K562 (cell line): ENCODE data around the gene FUBP3. TPM values are rescaled to one million over a fixed set of nuclear protein-coding genes. Genes with fewer than 3 reads are reported as not detected.

Experiments
- KLF1 ChIP-seq: fragments of 450-650 bp; IDR thresholded peaks from 2 replicates; pipeline ENCODE4 v1.6.1; 2016; ENCODE audit warnings: missing genetic modification characterization, missing compliant biosample characterization
- NR0B1 ChIP-seq: fragments of 450-650 bp; IDR thresholded peaks from one replicate; pipeline ENCODE4 v1.6.1; 2018; ENCODE audit warnings: mild to moderate bottlenecking, moderate library complexity; ENCODE audit not compliant: partially characterized antibody
- RBM22 ChIP-seq: fragments of 200-400 bp; formaldehyde crosslinking; IDR thresholded peaks from 2 replicates; pipeline ENCODE4 v1.6.1; 2018; ENCODE audit warnings: low read length, low read depth; ENCODE audit not compliant: poor library complexity, severe bottlenecking
- ZBTB40 ChIP-seq, 2 experiments: fragments of 450-650 bp in 1 of 2; sonication (generic) in 1 of 2; formaldehyde crosslinking in 1 of 2; IDR thresholded peaks; 2 replicates each; pipeline versions ENCODE4 v1.7.1 to v1.9.0; 2016 to 2022; ENCODE audit warnings: inconsistent platforms in 1 of 2, mild to moderate bottlenecking in 1 of 2, missing genetic modification reagents in 1 of 2
- ZFX ChIP-seq: sonication (generic); formaldehyde crosslinking; IDR thresholded peaks from 2 replicates; pipeline ENCODE4 v1.8.0; 2022; ENCODE audit warnings: mild to moderate bottlenecking, missing genetic modification reagents, moderate library complexity
- ZNF584 ChIP-seq: fragments of 200-800 bp; sonication (Bioruptor generic); IDR thresholded peaks from 2 replicates; pipeline ENCODE4 v1.6.1; 2016; ENCODE audit warnings: low read depth, mild to moderate bottlenecking, missing genetic modification characterization, missing compliant biosample characterization
- polyA plus RNA-seq, 8 experiments: library from polyadenylated mRNA; depleted of rRNA in 4 of 8; stranded (reverse) in 5 of 8; unstranded in 3 of 8; fragments of >200 nt; fragmentation: Nextera tagmentation in 2 of 8; fragmentation: Illumina TruSeq in 1 of 8; extraction: Ambion mirVana in 2 of 8; extraction: Trizol in 1 of 8; gene quantifications; 2 replicates each; pipeline versions ENCODE4 v1.2.1 to v1.2.3, GENCODE V29; 2011 to 2014; ENCODE audit warnings: inconsistent platforms in 1 of 8, missing spikeins in 1 of 8
- total RNA-seq, 7 experiments: library from RNA; depleted of rRNA in 6 of 7; stranded (reverse); fragments of >200 nt in 6 of 7; fragmentation: Illumina TruSeq in 2 of 7; extraction: Trizol in 2 of 7; gene quantifications; 2 replicates each; pipeline versions ENCODE4 v1.2.1 to v1.2.3, GENCODE V29; 2011 to 2021; ENCODE audit warnings: low replicate concordance in 1 of 7
- TF ChIP-seq, protein P1 (sequence below): sonication (generic); formaldehyde crosslinking; IDR thresholded peaks from 2 replicates; pipeline ENCODE4 v1.8.1; 2023; ENCODE audit warnings: mild to moderate bottlenecking, missing genetic modification reagents
- TF ChIP-seq, protein P2 (sequence below): IDR thresholded peaks from 2 replicates; pipeline ENCODE4 v1.6.1; 2011; ENCODE audit warnings: borderline replicate concordance, low read depth, mild to moderate bottlenecking, moderate library complexity, low read length; ENCODE audit not compliant: insufficient read depth, poor library complexity, severe bottlenecking

FUBP3 gene
- total and polyA plus RNA-seq, 9 of the 15 experiments (the other 6 are each of a cell fraction or from before 2014, with no cell fraction given) = 3.0 to 64.0 (median 48.1) TPM

GRCh38 chr9:130578865-130579737 is at the start of gene FUBP3 (continued):
- TF ChIP-seq ZBTB40 (IDR thresholded peaks at IDR 0.05) (peak; percentile 98), ZBTB40 (CRISPR knock-in tag; IDR thresholded peaks at IDR 0.05) (no peak), ZNF584 (CRISPR knock-in tag) (no peak), ZFX (CRISPR knock-in tag) (peak; percentile 74; the same call in 1 of the 2 replicates), KLF1 (no peak), RBM22 (peak; percentile 40), NR0B1 (no peak)
- TF ChIP-seq, protein P1, sequence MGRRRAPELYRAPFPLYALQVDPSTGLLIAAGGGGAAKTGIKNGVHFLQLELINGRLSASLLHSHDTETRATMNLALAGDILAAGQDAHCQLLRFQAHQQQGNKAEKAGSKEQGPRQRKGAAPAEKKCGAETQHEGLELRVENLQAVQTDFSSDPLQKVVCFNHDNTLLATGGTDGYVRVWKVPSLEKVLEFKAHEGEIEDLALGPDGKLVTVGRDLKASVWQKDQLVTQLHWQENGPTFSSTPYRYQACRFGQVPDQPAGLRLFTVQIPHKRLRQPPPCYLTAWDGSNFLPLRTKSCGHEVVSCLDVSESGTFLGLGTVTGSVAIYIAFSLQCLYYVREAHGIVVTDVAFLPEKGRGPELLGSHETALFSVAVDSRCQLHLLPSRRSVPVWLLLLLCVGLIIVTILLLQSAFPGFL (CRISPR knock-in tag) = no peak
- TF ChIP-seq, protein P2, sequence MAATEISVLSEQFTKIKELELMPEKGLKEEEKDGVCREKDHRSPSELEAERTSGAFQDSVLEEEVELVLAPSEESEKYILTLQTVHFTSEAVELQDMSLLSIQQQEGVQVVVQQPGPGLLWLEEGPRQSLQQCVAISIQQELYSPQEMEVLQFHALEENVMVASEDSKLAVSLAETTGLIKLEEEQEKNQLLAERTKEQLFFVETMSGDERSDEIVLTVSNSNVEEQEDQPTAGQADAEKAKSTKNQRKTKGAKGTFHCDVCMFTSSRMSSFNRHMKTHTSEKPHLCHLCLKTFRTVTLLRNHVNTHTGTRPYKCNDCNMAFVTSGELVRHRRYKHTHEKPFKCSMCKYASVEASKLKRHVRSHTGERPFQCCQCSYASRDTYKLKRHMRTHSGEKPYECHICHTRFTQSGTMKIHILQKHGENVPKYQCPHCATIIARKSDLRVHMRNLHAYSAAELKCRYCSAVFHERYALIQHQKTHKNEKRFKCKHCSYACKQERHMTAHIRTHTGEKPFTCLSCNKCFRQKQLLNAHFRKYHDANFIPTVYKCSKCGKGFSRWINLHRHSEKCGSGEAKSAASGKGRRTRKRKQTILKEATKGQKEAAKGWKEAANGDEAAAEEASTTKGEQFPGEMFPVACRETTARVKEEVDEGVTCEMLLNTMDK = no peak
